Stimulated activated CD8-positive, alpha-beta memory T cell treated with anti-CD3 and anti-CD28 coated beads, Interleukin-4, amount 100 ng/mL, for 48 hours (primary cell): ENCODE results near the gene INTS4.
A peak's percentile ranks its signal among the peaks of the same experiment; 100 is the strongest.
"Not testable (repeated sequence)": the region's sequence is repeated elsewhere in the genome, so short reads cannot be mapped to it uniquely, and the experiment has no call there.

Experiments
- DNase-seq: peaks from one replicate; pipeline ENCODE4 v3.0.0-alpha.2; 2020

The INTS4 gene

GRCh38 chr11:78022397-78023396 is 28.2 kb upstream of the INTS4 start, which contains the start of gene KCTD14:
Gene KCTD14, minus strand, starts transcription at chr11:78023276. Its CDS starts 27 bp downstream, at chr11:78023249.
- no peak for DNase-seq

DNA sequence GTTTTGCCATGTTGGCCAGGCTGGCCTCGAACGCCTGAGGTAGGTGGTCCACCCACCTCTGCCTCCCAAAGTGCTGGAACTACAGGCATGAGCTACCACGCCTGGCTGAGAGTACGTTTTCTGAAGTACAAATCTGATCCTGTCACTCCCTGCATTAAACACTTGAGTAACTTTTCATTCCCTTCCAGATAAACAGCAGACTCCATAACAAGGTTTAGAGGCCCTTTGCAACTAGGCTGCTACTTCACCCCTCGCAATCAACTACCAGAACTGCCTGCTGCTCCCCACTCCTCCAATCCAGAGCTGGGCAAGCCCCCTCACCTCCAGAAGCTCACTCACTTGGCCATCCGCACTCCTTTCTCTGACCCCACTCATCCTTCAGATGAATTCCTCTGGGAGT is 27.1 kb upstream of the INTS4 start:
- no peak for DNase-seq

DNA sequence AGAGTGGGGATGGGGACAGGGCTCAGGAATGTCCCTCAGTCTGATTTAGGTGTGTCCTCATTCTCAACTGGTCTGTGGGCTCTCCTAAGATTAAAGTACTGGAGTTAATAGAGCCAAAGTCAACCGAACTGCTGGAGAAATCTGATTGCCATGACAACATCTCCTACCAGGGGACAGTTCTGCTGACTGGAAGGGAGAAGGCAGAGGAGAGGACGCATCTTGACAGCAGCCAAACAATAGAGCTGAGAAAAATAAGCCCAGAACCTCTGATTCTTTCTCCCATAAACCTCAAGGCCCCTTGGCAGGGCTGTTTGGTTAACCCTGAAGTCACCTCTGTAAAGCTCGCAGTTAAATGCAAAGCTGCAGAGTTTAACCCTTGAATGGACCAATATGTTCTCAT is 25.8 kb upstream of the INTS4 start:
- no peak for DNase-seq

GRCh38 chr11:78019808-78020207 is 25.3 kb upstream of the INTS4 start:
- no peak for DNase-seq

DNA sequence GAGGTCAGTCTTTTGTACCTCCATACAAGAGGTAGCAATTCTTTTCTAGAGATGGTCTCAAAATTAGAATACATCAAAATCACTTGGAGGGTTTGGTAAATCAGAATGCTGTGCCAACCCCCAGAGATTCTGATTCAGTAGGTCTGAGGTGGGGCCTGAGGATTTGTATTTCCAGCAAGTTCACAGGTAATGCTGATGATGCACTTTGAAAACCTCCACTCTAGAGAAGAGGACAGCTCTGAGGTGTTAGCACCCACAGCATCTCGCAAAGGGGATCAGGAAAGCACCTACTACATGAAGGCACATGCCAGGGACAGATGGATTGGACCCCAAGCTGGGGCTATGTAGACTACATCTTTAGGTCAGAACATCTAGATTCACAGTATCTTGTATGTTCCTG is 21.4 kb upstream of the INTS4 start:
- no peak for DNase-seq

DNA sequence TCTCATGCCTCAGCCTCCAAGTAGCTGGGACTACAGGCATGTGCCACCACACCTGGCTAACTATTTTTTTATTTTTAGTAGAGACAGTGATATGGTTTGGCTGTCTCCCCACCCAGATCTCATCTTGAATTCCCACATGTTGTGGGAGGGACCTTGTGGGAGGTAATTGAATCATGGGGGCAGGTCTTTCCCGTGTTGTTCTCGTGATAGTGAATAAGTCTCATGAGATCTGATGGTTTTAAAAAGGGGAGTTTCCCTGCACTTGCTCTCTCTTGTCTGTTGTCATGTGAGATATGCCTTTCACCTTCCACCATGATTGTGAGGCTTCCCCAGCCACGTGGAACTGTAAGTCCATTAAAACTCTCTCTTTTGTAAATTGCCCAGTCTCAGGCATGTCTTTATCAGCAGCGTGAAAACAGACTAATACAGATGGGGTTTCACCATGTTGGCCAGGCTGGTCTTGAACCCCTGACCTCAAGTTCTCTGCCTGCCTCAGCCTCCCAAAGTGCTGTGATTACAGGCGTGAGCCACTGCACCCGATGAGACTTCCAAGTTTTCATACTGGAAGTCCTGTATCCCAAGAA is 20.6 kb upstream of the INTS4 start:
- not testable (repeated sequence) for DNase-seq

- no peak for DNase-seq
Observed at GRCh38 chr11:78011301-78011700, 16.8 kb upstream of the INTS4 start.

DNA sequence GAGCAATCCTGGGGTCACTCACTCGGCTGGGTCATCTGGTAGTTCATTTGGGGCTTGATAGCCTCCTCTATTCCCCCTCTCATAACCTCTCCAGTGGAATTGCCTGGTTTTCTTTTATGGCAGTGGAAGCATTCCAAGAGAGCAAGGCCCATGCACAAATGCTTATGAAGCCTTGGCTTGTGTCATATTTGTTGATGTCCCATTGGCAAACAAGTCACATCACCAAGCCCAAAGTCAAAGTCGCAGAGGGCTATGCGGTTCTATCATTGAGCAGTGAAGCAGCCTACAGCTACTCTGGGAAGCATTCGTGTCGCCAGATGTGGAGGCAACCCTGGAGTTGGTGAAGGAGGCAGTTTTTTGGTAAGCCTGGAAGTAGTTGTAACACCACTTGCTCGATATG is 16.3 kb upstream of the INTS4 start:
- DNase-seq, result no peak

- DNase-seq, result no peak
Observed at GRCh38 chr11:78010304-78010703, 15.8 kb upstream of the INTS4 start.

- no peak for DNase-seq
Observed at GRCh38 chr11:78009062-78009461, 14.6 kb upstream of the INTS4 start.

DNA sequence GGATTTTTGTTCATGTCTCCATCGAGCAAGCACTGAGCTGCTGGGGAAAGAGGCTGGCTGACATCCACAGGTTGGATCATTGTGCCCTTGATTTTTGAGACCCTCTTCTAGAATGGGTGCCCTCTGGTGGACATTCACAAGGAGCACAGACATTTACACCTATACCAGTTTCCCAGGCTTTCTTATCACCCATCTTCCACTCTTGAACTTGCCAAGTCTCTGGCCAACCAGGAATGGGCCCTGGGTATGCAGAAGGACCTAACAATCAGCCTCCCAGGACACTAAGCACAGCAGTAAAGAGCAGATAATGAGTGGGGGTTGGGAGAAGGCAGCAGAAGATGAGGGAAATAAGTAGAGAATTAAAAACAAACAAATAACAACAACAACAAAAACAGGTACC is 5.7 kb upstream of the INTS4 start:
- DNase-seq, result peak; percentile 44

- DNase-seq, result no peak
Observed at GRCh38 chr11:77999446-78000030, 5.1 kb upstream of the INTS4 start.

DNA sequence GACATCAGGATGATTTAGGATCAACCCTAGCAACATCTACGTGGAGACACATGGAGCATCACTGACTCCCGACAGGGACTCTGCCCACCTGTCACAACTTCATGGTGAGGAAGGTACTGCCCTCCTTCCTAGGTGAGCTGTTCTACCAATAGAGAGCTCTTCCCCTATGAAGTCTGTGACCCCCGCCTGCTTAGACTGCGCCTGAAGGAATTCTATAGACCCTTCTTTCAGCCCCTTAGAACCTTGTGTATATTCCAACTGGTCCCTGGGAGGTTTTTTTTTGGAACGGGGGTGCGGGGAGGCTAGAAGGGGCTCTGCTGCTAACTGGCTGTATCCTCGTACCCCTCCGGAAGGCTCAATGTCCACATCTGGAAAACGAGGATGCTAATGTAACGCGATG is 566 bp downstream of the INTS4 start:
- no peak for DNase-seq

GRCh38 chr11:77990981-77991380 is 3.5 kb downstream of the INTS4 start:
- DNase-seq, result no peak

DNA sequence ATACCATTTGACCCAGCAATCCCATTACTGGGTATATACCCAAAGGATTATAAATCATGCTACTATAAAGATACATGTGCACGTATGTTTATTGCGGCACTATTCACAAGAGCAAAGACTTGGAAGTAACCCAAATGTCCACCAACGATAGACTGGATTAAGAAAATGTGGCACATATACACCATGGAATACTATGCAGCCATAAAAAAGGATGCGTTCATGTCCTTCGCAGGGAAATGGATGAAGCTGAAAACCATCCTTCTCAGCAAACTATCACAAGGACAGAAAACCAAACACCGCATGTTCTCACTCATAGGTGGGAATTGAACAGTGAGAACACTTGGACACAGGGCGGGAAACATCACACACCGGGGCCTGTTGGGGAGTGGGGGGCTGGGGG is 8.0 kb downstream of the INTS4 start:
- DNase-seq, result not testable (repeated sequence)

GRCh38 chr11:77981346-77981947 is 13.0 kb downstream of the INTS4 start:
- no peak for DNase-seq

DNA sequence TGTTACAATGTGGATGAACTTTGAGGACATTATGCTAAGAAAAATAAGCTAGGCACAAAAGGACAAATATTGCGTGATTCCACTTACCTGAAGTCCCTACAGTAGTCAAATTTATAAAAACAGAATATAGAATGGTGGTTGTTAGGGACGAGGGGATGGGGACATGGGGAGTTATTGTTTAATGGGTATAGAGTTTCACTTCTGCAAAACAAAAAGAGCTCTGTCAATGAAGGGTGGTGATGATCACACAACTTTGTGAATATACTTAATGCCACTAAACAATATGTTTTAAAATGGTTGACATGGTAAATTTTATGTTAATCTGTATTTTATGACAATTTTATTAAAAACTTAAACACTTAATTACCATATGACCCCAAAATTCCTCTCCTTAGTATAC is 26.1 kb downstream of the INTS4 start:
- no peak for DNase-seq

DNA sequence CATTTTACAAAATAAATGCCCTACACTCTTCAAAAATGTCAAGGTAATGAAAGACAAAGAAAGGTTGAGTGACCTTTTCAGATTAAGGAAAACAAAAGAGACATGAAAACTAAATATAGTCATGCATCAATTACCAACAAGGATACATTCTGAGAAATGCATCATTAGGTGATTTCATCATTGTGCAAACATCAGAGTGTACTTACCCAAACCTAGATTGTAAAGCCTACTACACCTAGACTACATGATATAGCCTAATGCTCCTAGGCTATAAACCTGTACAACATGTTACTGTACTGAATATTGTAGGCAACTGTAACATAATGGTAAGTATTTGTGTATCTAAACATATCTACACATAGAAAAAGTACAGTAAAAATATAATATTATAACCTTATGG is 26.7 kb downstream of the INTS4 start:
- DNase-seq, result no peak

- DNase-seq, result no peak
Observed at GRCh38 chr11:77967121-77967520, 27.3 kb downstream of the INTS4 start.

GRCh38 chr11:77966338-77966737 is 28.1 kb downstream of the INTS4 start:
- no peak for DNase-seq

DNA sequence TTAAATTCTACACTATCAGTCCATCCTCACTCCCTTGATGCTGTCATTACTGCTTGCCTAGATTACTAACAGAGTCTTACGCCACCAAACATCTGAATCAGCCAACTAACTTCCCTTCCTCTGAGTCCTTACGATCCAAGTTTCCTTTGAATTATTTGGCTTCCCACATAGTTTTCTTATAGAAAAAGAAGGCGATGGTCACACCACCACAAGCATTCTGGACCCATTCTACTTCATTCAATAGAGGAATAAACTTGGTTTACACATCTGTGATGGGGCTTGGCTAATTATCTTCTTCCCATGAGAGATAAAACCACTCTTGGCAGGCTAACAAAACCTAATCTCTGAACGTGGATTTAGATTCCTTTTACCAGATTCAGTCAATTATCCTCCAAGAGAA is 35.0 kb downstream of the INTS4 start:
- no peak for DNase-seq

- DNase-seq, result not testable (repeated sequence)
Observed at GRCh38 chr11:77958583-77959177, 35.8 kb downstream of the INTS4 start.

- not testable (repeated sequence) for DNase-seq
Observed at GRCh38 chr11:77943296-77943695, 51.2 kb downstream of the INTS4 start.
